ENCODE data around the gene ASCL4. TPM values are rescaled to one million over a fixed set of nuclear protein-coding genes. Genes with fewer than 3 reads are reported as not detected.

The ASCL4 gene
- total RNA-seq, 5 donors from 2014 or later (not counting 1 experiment from before 2014, with no cell fraction given), result not detected

- ChIA-PET POLR2A (interaction anchor here in 1 of 2 donors (0.7 kb wide), 1 partner anchor 80 kb away, joined by 3 read pairs; no protein-coding TSS in a partner anchor), CTCF (interaction anchor here in 1 of 2 donors (1.0 kb wide), 2 partner anchors 18 to 84 kb away, joined by 4 to 5 read pairs; no protein-coding TSS in a partner anchor)
- peaks cover 8% of the 10 kb centered on the region for H3K36me3 Mint-ChIP-seq
- no peaks in the 10 kb centered on the region for H3K9me3 ChIP-seq
- DNase-seq (peak in 28 of 35 experiments; percentile 4 to 53 (median 16)), ATAC-seq (replicated peaks in 1 of 4) (peak; percentile 22 to 42 (median 30))
- peak overlapping the region; percentile 82 to 86 for H3K27ac Mint-ChIP-seq
- 0% methylated on average over 23 of the region's 30 CpGs for WGBS (ENCODE audit: insufficient coverage)
- H3K36me3 ChIP-seq (ENCODE audit: control insufficient read depth in 2 of 2, extremely low read depth in 1 of 2, insufficient read depth in 1 of 2, low read length in 1 of 2), result peaks cover 3 to 18% of the 10 kb centered on the region in 2 donors
- H3K27ac ChIP-seq (ENCODE audit: low read length), result peak overlapping the region; percentile 47
- peaks cover 17 to 23% of the 10 kb centered on the region in 2 experiments for H3K4me1 ChIP-seq (ENCODE audit: control insufficient read depth in 1 of 2, extremely low read depth in 1 of 2, insufficient read depth in 2 of 2, low read length in 2 of 2)
- peak overlapping the region; percentile 83 to 88 for H3K4me3 ChIP-seq (ENCODE audit: control insufficient read depth in 1 of 2, extremely low read depth in 1 of 2, low read length in 1 of 2)
- H3K9me3 Mint-ChIP-seq, result no peaks in the 10 kb centered on the region
- H3K4me1 Mint-ChIP-seq, result peaks cover 32 to 37% (median 36%) of the 10 kb centered on the region in 3 donors
- peak overlapping the region; percentile 83 to 90 (median 88) for H3K4me3 Mint-ChIP-seq
- no peaks in the 10 kb centered on the region for H3K27me3 ChIP-seq (replicated peaks in 1 of 2; ENCODE audit: control insufficient read depth in 2 of 2, extremely low read depth in 1 of 2, insufficient read depth in 2 of 2, low read length in 1 of 2)
- no peaks in the 10 kb centered on the region for H3K27me3 Mint-ChIP-seq
These were observed 14.2 kb upstream of the ASCL4 start for GRCh38 chr12:107760207-107760808.

DNA sequence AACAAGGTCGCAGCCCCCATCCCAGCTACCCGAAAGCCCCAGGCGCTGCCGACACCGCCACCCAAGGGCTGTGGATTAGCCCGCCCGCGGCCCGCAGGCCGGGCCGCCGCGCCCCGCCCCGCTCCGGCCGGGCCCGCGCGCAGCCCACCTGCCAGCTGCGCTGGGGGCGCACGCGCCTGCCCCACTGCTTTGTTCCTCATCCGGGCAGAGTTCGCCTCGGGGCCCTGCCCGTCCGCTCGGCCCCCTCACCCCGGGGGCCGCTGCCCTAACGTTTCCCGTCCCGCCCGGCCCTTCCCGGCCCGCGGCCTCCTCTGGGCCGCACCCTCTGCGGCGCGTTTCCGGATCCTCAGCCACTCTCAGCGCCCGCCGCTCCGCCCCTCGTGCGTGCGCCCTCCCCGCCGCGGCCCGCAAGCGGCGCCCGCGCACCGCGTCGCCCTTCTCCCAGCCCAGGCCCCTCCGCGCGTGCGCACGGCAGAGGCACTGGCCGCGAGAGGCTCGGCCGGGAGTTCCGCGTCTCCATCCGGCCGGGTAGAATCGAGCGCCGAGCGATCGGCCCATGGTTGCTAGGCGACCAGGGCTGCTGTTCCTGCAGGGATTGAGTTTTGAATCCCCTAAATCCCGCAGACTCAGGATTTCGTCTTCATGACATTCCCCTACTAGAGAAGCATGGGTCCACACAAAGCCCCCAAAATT is 13.5 kb upstream of the ASCL4 start, which contains the start of gene PRDM4:
TSS of gene PRDM4 (minus strand) at position 329 of the 693 bp plus-strand sequence. CDS start 622 bp downstream, outside the sequence.
- under 1% methylated on average over 76 of the region's 83 CpGs for WGBS (ENCODE audit: insufficient coverage)
- Histone ChIP-seq H3K36me3 (ENCODE audit: control insufficient read depth in 2 of 2, extremely low read depth in 1 of 2, insufficient read depth in 1 of 2, low read length in 1 of 2) (peaks cover 0 to 12% of the 10 kb centered on the region in 2 donors), H3K27me3 (replicated peaks in 1 of 2; ENCODE audit: control insufficient read depth in 2 of 2, extremely low read depth in 1 of 2, insufficient read depth in 2 of 2, low read length in 1 of 2) (no peaks in the 10 kb centered on the region), H3K27ac (ENCODE audit: low read length) (peak within 1 kb of the TSS; percentile 85), H3K4me1 (ENCODE audit: control insufficient read depth in 1 of 2, extremely low read depth in 1 of 2, insufficient read depth in 2 of 2, low read length in 2 of 2) (peaks cover 17 to 23% of the 10 kb centered on the region in 2 experiments), H3K9me3 (no peaks in the 10 kb centered on the region), H3K4me3 (ENCODE audit: control insufficient read depth in 1 of 2, extremely low read depth in 1 of 2, low read length in 1 of 2) (peak within 1 kb of the TSS; percentile 83 to 88)
- Mint-ChIP-seq H3K4me3 (peak within 1 kb of the TSS; percentile 83 to 90 (median 88)), H3K9me3 (no peaks in the 10 kb centered on the region), H3K4me1 (peaks cover 32 to 37% (median 36%) of the 10 kb centered on the region in 3 donors), H3K27me3 (no peaks in the 10 kb centered on the region), H3K27ac (peak within 1 kb of the TSS; percentile 84 to 86), H3K36me3 (peaks cover 8% of the 10 kb centered on the region)
- ATAC-seq (replicated peaks in 1 of 4), result peak; percentile 95 to 98 (median 98)
- CTCF ChIA-PET, result no interaction called here
- peak; percentile 79 to 96 (median 87) for DNase-seq
- POLR2A ChIA-PET, result no interaction called here

DNA sequence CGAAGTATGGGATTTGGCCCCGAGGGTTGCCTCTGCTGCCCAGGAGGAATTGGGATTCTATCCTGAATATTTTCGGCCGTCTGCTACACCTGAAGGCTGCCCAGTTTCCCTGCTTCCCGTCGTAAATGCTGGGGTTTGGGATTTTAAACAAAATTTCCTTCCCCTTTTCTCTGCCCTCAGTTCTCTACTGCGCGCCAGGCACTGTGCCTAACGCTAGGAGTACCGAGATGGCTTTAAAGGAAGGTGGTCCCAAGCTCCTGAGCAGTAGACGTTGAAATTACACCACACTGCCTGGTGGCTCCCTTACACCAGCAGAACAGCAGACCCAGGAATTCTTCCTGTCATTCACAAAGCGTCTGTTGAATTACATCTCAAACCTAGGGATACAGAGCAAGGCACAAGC is 13.0 kb upstream of the ASCL4 start:
- H3K36me3 ChIP-seq (ENCODE audit: control insufficient read depth in 2 of 2, extremely low read depth in 1 of 2, insufficient read depth in 1 of 2, low read length in 1 of 2), result peaks cover 0 to 6% of the 10 kb centered on the region in 2 donors
- Mint-ChIP-seq H3K27ac (peak overlapping the region; percentile 84 to 86), H3K27me3 (no peaks in the 10 kb centered on the region), H3K4me1 (peaks cover 32 to 37% (median 36%) of the 10 kb centered on the region in 3 donors), H3K36me3 (peaks cover 6% of the 10 kb centered on the region), H3K9me3 (no peaks in the 10 kb centered on the region), H3K4me3 (peak overlapping the region; percentile 80 to 88 (median 86))
- H3K4me3 ChIP-seq (ENCODE audit: control insufficient read depth in 1 of 2, extremely low read depth in 1 of 2, low read length in 1 of 2), result peak overlapping the region; percentile 83 to 88
- peak in 5 of 35 experiments; percentile 7 to 39 (median 12) for DNase-seq
- no peaks in the 10 kb centered on the region for H3K27me3 ChIP-seq (replicated peaks in 1 of 2; ENCODE audit: control insufficient read depth in 2 of 2, extremely low read depth in 1 of 2, insufficient read depth in 2 of 2, low read length in 1 of 2)
- peak in 1 of 4 experiments; percentile 10 for ATAC-seq (replicated peaks in 1 of 4)
- ChIA-PET POLR2A (no interaction called here), CTCF (no interaction called here)
- H3K27ac ChIP-seq (ENCODE audit: low read length), result peak overlapping the region; percentile 85
- H3K4me1 ChIP-seq (ENCODE audit: control insufficient read depth in 1 of 2, extremely low read depth in 1 of 2, insufficient read depth in 2 of 2, low read length in 2 of 2), result peaks cover 17 to 23% of the 10 kb centered on the region in 2 experiments
- WGBS (ENCODE audit: insufficient coverage), result 0% methylated on average over 1 of the region's 12 CpGs
- no peaks in the 10 kb centered on the region for H3K9me3 ChIP-seq

- H3K36me3 Mint-ChIP-seq, result no peaks in the 10 kb centered on the region
- ChIA-PET POLR2A (no interaction called here), CTCF (interaction anchor here (0.8 to 1.1 kb wide), 2 partner anchors 83 to 87 kb away, joined by 3 to 11 read pairs; no protein-coding TSS in a partner anchor)
- 100% methylated on average over 1 of the region's 1 CpG for WGBS (ENCODE audit: insufficient coverage)
- H3K9me3 Mint-ChIP-seq, result no peaks in the 10 kb centered on the region
- Histone ChIP-seq H3K27me3 (replicated peaks in 1 of 2; ENCODE audit: control insufficient read depth in 2 of 2, extremely low read depth in 1 of 2, insufficient read depth in 2 of 2, low read length in 1 of 2) (no peaks in the 10 kb centered on the region), H3K36me3 (ENCODE audit: control insufficient read depth in 2 of 2, extremely low read depth in 1 of 2, insufficient read depth in 1 of 2, low read length in 1 of 2) (peaks cover 0 to 3% of the 10 kb centered on the region in 2 donors), H3K4me1 (ENCODE audit: control insufficient read depth in 1 of 2, extremely low read depth in 1 of 2, insufficient read depth in 2 of 2, low read length in 2 of 2) (peaks cover 17 to 23% of the 10 kb centered on the region in 2 experiments), H3K27ac (ENCODE audit: low read length) (no peak overlapping the region), H3K4me3 (ENCODE audit: control insufficient read depth in 1 of 2, extremely low read depth in 1 of 2, low read length in 1 of 2) (no peak overlapping the region), H3K9me3 (no peaks in the 10 kb centered on the region)
- DNase-seq (no peak), ATAC-seq (replicated peaks in 1 of 4) (no peak)
- H3K4me1 Mint-ChIP-seq, result peaks cover 29 to 32% (median 31%) of the 10 kb centered on the region in 3 donors
- no peak overlapping the region for H3K4me3 Mint-ChIP-seq
- H3K27me3 Mint-ChIP-seq, result no peaks in the 10 kb centered on the region
- H3K27ac Mint-ChIP-seq, result no peak overlapping the region
These were observed 11.6 kb upstream of the ASCL4 start for GRCh38 chr12:107762874-107763273.

- ChIA-PET CTCF (no interaction called here), POLR2A (no interaction called here)
- Mint-ChIP-seq H3K9me3 (no peaks in the 10 kb centered on the region), H3K4me1 (peaks cover 15 to 16% (median 15%) of the 10 kb centered on the region in 3 donors), H3K36me3 (no peaks in the 10 kb centered on the region), H3K4me3 (no peak overlapping the region), H3K27ac (no peak overlapping the region), H3K27me3 (no peaks in the 10 kb centered on the region)
- no peak overlapping the region for H3K27ac ChIP-seq (ENCODE audit: low read length)
- H3K4me1 ChIP-seq (ENCODE audit: control insufficient read depth in 1 of 2, extremely low read depth in 1 of 2, insufficient read depth in 2 of 2, low read length in 2 of 2), result peaks cover 10 to 15% of the 10 kb centered on the region in 2 experiments
- H3K9me3 ChIP-seq, result no peaks in the 10 kb centered on the region
- WGBS (ENCODE audit: insufficient coverage), result no CpG with 5 or more reads among the region's 4 CpGs
- H3K4me3 ChIP-seq (ENCODE audit: control insufficient read depth in 1 of 2, extremely low read depth in 1 of 2, low read length in 1 of 2), result no peak overlapping the region
- no peaks in the 10 kb centered on the region for H3K36me3 ChIP-seq (ENCODE audit: control insufficient read depth in 2 of 2, extremely low read depth in 1 of 2, insufficient read depth in 1 of 2, low read length in 1 of 2)
- no peak for DNase-seq
- no peak for ATAC-seq (replicated peaks in 1 of 4)
- no peaks in the 10 kb centered on the region for H3K27me3 ChIP-seq (replicated peaks in 1 of 2; ENCODE audit: control insufficient read depth in 2 of 2, extremely low read depth in 1 of 2, insufficient read depth in 2 of 2, low read length in 1 of 2)
These were observed 9.9 kb upstream of the ASCL4 start for GRCh38 chr12:107764626-107765025.

- H3K4me1 ChIP-seq (ENCODE audit: control insufficient read depth in 1 of 2, extremely low read depth in 1 of 2, insufficient read depth in 2 of 2, low read length in 2 of 2), result peaks cover 3 to 10% of the 10 kb centered on the region in 2 experiments
- Mint-ChIP-seq H3K4me1 (peaks cover 8 to 9% (median 8%) of the 10 kb centered on the region in 3 donors), H3K36me3 (no peaks in the 10 kb centered on the region), H3K9me3 (no peaks in the 10 kb centered on the region), H3K4me3 (no peak overlapping the region), H3K27ac (no peak overlapping the region), H3K27me3 (peaks cover 0 to 2% of the 10 kb centered on the region in 2 donors)
- ChIA-PET POLR2A (no interaction called here), CTCF (interaction anchor here (0.6 to 0.7 kb wide), 2 partner anchors 92 to 928 kb away, joined by 3 read pairs; no protein-coding TSS in a partner anchor)
- no peak overlapping the region for H3K27ac ChIP-seq (ENCODE audit: low read length)
- H3K36me3 ChIP-seq (ENCODE audit: control insufficient read depth in 2 of 2, extremely low read depth in 1 of 2, insufficient read depth in 1 of 2, low read length in 1 of 2), result no peaks in the 10 kb centered on the region
- no peaks in the 10 kb centered on the region for H3K9me3 ChIP-seq
- no peak for ATAC-seq (replicated peaks in 1 of 4)
- DNase-seq, result no peak
- no CpG with 5 or more reads among the region's 1 CpG for WGBS (ENCODE audit: insufficient coverage)
- H3K4me3 ChIP-seq (ENCODE audit: control insufficient read depth in 1 of 2, extremely low read depth in 1 of 2, low read length in 1 of 2), result no peak overlapping the region
- no peaks in the 10 kb centered on the region for H3K27me3 ChIP-seq (replicated peaks in 1 of 2; ENCODE audit: control insufficient read depth in 2 of 2, extremely low read depth in 1 of 2, insufficient read depth in 2 of 2, low read length in 1 of 2)
These were observed 9.2 kb upstream of the ASCL4 start for GRCh38 chr12:107765316-107765715.
